PFSK-1 (cell line): Measurements from ENCODE around the gene SLC27A5.
A peak's percentile ranks its signal among the peaks of the same experiment; 100 is the strongest.

ENCODE experiments used
- FOXP2 ChIP-seq: optimal IDR thresholded peaks from 2 replicates; pipeline ENCODE3; 2011; ENCODE audit warnings: borderline replicate concordance, control low read depth, inconsistent platforms; ENCODE audit not compliant: insufficient read depth; ENCODE audit errors: extremely low read length, extremely low read depth
- POLR2AphosphoS5 ChIP-seq: IDR thresholded peaks from 2 replicates; pipeline ENCODE4 v1.6.1; 2012; ENCODE audit warnings: low read depth, mild to moderate bottlenecking, control low read depth, low read length, moderate library complexity
- SIN3A ChIP-seq: IDR thresholded peaks from 2 replicates; pipeline ENCODE4 v1.6.1; 2012; ENCODE audit warnings: mild to moderate bottlenecking, low read length, moderate library complexity, borderline replicate concordance; ENCODE audit not compliant: insufficient read depth
- TAF1 ChIP-seq: IDR thresholded peaks from 2 replicates; pipeline ENCODE4 v1.6.1; 2012; ENCODE audit warnings: low read length, control low read depth, borderline replicate concordance; ENCODE audit not compliant: insufficient read depth
- TF ChIP-seq, protein P1 (sequence below), 2 experiments: IDR thresholded peaks; 2 replicates each; pipeline versions ENCODE4 v1.6.1 to v1.8.0; 2011 to 2012; ENCODE audit warnings: low read depth in 2 of 2, low read length in 2 of 2, control low read depth in 1 of 2, inconsistent platforms in 1 of 2, mild to moderate bottlenecking in 1 of 2, moderate library complexity in 1 of 2; ENCODE audit not compliant: insufficient read depth in 1 of 2

The SLC27A5 gene

GRCh38 chr19:58477871-58478270, 33.9 kb downstream of the SLC27A5 start:
- no peak for TF ChIP-seq SIN3A
- TF ChIP-seq POLR2AphosphoS5: no peak
- TF ChIP-seq FOXP2: no peak
- TF ChIP-seq, protein P1, sequence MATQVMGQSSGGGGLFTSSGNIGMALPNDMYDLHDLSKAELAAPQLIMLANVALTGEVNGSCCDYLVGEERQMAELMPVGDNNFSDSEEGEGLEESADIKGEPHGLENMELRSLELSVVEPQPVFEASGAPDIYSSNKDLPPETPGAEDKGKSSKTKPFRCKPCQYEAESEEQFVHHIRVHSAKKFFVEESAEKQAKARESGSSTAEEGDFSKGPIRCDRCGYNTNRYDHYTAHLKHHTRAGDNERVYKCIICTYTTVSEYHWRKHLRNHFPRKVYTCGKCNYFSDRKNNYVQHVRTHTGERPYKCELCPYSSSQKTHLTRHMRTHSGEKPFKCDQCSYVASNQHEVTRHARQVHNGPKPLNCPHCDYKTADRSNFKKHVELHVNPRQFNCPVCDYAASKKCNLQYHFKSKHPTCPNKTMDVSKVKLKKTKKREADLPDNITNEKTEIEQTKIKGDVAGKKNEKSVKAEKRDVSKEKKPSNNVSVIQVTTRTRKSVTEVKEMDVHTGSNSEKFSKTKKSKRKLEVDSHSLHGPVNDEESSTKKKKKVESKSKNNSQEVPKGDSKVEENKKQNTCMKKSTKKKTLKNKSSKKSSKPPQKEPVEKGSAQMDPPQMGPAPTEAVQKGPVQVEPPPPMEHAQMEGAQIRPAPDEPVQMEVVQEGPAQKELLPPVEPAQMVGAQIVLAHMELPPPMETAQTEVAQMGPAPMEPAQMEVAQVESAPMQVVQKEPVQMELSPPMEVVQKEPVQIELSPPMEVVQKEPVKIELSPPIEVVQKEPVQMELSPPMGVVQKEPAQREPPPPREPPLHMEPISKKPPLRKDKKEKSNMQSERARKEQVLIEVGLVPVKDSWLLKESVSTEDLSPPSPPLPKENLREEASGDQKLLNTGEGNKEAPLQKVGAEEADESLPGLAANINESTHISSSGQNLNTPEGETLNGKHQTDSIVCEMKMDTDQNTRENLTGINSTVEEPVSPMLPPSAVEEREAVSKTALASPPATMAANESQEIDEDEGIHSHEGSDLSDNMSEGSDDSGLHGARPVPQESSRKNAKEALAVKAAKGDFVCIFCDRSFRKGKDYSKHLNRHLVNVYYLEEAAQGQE (IDR thresholded peaks at IDR 0.05; ENCODE audit: insufficient read depth in 1 of 2, low read depth in 2 of 2, low read length in 2 of 2): no peak
- TF ChIP-seq TAF1: no peak

GRCh38 chr19:58477130-58477529, 34.7 kb downstream of the SLC27A5 start:
- TF ChIP-seq, protein P1 (IDR thresholded peaks at IDR 0.05; ENCODE audit: insufficient read depth in 1 of 2, low read depth in 2 of 2, low read length in 2 of 2): no peak
- TF ChIP-seq TAF1 (no peak), SIN3A (no peak), POLR2AphosphoS5 (no peak), FOXP2 (no peak)

GRCh38 chr19:58476498-58477015, 35.2 kb downstream of the SLC27A5 start:
- TF ChIP-seq FOXP2: no peak
- TF ChIP-seq TAF1: no peak

DNA sequence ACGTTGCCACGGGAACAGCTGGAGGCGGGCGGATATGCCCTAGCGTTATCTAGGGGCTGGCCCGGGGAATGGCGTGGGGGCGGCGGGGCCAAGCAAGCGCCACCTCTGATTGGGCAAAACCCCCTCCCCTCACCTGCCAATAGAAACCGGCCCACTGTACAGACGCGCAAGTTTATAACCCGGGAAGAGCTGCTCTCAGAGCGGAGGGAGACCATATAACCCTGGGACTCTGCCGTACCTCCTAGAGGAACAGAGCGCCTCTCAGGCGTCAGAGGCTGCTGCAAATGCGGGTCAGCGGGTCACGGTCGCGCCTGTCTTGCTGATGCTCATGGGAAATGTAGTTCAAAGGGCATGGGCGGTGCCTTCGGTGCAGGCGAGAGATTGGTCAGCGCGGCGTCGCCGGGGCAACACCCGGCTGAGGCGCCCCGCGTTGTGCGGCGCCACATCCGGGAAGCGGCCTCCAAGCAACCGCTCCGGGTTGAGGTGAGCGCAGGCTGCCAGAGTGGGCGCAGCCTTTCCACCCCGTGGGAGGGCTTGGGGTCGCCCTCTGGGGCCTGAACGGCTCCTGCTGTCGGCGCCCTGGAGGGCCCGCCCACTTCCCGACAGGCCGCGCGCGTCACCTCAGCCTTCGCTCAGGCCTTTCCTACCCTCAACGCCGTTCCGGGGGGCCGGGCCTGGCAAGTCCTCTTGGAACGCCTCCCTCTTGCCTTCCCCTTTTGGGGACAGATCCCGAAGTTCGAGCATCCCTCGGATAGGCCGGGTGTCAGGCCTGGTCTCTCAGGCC, 35.9 kb downstream of the SLC27A5 start, which contains the start of gene ZNF446:
Gene ZNF446 (plus strand): TSS at position 639 of the 784 bp plus-strand sequence. CDS start 867 bp downstream, outside the sequence.
- TF ChIP-seq POLR2AphosphoS5 (peak; percentile 85), TAF1 (0 out of 2 replicates have a peak, but pooled peaks have one; percentile 24), SIN3A (no peak), FOXP2 (peak; percentile 95)
- TF ChIP-seq, protein P1 (IDR thresholded peaks at IDR 0.05; ENCODE audit: insufficient read depth in 1 of 2, low read depth in 2 of 2, low read length in 2 of 2): no peak

DNA sequence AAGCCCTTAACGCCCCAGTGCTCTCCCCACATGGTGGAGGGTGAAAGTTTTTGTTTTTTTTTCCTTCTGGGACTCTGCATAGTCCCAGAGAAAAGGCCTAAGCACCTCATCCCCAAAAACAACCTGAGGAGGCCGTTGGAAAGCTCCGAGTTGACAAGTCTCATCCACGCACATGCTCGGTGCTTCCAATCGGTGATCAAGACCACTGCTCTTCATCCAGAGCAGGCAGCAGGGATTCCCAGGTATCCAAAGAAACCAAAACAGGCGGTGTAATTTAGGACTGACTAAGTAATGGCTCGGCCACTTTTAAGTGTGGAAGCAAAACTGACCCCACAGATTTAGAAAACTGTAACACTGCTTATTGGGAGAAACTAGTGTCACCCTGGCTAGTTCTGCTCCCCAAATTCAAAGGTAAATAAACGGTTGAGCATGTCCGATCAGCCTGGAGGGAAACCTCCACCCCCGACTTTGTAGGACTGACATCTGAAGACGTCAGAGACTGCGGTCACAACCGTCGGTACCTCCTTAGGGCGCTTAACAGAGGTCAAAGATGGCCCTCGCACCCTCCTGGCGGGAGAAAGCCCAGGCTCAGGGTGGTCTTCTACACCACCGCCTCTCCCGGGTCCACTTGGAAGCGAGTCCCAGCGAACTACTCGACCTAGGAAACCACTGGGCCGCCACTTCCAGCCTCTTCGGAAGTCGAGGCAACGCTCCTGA, 36.6 kb downstream of the SLC27A5 start:
- TF ChIP-seq POLR2AphosphoS5 (no peak), SIN3A (0 out of 2 replicates have a peak, but pooled peaks have one; percentile 51)

GRCh38 chr19:58474291-58474996, 37.3 kb downstream of the SLC27A5 start:
- TF ChIP-seq, protein P1 (IDR thresholded peaks at IDR 0.05; ENCODE audit: insufficient read depth in 1 of 2, low read depth in 2 of 2, low read length in 2 of 2): no peak
- TF ChIP-seq TAF1: no peak
- no peak for TF ChIP-seq POLR2AphosphoS5
- TF ChIP-seq FOXP2: no peak
- TF ChIP-seq SIN3A: no peak
